ENCODE measurements around the gene TSPAN33.

DNA sequence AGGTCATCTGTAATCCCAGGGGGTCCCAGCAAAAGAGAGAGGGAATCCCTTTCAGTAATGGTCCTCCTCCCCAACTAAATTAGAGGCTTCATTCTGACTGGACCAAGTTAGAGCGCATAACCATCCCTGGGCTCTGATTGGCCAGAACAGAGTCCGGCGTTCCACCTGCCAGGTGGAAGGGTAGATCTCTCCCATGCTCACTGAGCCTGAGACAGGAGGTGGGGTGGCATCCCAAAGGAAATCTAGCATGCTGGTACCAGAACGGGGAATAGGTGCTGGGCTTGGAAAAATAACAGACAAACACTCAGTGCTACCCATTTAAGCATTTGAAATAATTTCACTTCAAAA lies 21.0 kb upstream of the TSPAN33 start:
- TF ChIP-seq POLR2A (IDR thresholded peaks at IDR 0.05; ENCODE audit: low read length) (no peak), GATA1 (IDR thresholded peaks at IDR 0.05; ENCODE audit: low read depth, low read length) (no peak)

Measured in erythroblast (primary cell).